K562 treated with DMSO at 1 percent for 24 hours (cell line): ENCODE measurements around the gene KANSL1L. TPM values are rescaled to one million over a fixed set of nuclear protein-coding genes. Genes with fewer than 3 reads are reported as not detected.

Experiments used
- total RNA-seq: library from RNA; unstranded; fragments of 300-600 nt; gene quantifications from 2 replicates; pipeline ENCODE4 v1.2.3, GENCODE V29; 2022; ENCODE audit warnings: low read depth; ENCODE audit not compliant: insufficient read depth

KANSL1L gene, protein sequence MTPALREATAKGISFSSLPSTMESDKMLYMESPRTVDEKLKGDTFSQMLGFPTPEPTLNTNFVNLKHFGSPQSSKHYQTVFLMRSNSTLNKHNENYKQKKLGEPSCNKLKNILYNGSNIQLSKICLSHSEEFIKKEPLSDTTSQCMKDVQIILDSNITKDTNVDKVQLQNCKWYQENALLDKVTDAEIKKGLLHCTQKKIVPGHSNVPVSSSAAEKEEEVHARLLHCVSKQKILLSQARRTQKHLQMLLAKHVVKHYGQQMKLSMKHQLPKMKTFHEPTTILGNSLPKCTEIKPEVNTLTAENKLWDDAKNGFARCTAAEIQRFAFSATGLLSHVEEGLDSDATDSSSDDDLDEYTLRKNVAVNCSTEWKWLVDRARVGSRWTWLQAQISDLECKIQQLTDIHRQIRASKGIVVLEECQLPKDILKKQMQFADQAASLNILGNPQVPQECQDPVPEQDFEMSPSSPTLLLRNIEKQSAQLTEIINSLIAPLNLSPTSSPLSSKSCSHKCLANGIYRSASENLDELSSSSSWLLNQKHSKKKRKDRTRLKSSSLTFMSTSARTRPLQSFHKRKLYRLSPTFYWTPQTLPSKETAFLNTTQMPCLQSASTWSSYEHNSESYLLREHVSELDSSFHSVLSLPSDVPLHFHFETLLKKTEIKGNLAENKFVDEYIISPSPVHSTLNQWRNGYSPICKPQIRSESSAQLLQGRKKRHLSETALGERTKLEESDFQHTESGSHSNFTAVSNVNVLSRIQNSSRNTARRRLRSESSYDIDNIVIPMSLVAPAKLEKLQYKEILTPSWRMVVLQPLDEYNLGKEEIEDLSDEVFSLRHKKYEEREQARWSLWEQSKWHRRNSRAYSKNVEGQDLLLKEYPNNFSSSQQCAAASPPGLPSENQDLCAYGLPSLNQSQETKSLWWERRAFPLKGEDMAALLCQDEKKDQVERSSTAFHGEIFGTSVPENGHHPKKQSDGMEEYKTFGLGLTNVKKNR
- 1.8 and 2.7 TPM in 2 replicates for total RNA-seq

GRCh38 chr2:210171309-210172218 lies at the start of gene KANSL1L:
TSS of gene KANSL1L (minus strand) at chr2:210171409. CDS start at chr2:210154582, 16,827 bp downstream.

GRCh38 chr2:210002158-210003157 lies 168.8 kb downstream of the KANSL1L start, which contains the start of gene RPE:
TSS of gene RPE (plus strand) at chr2:210002638. CDS start at chr2:210002662, 24 bp downstream.

Other genes starting within 250 kb of the KANSL1L start
- 11.3 and 13.0 TPM in 2 replicates for gene RPE, start 168.8 kb downstream of the KANSL1L start, total RNA-seq
- not detected in 2 replicates for gene ACADL, start 54.0 kb upstream of the KANSL1L start, total RNA-seq
- gene MYL1, start 143.8 kb upstream of the KANSL1L start, total RNA-seq, result not detected in 2 replicates